A673 (cell line): ENCODE measurements around the gene TRIM38. TPM values are rescaled to one million over a fixed set of nuclear protein-coding genes. Genes with fewer than 3 reads are reported as not detected.
"Not testable (repeated sequence)": the region's sequence is repeated elsewhere in the genome, so short reads cannot be mapped to it uniquely, and the experiment has no call there.

Source experiments
- BruUV-seq: library from RNA; stranded (reverse); fragments of 400-500 nt; replicated peaks from 2 replicates; lab custom pipeline; 2021; lab: Mats Ljungman, UMichigan
- CTCF ChIA-PET: fragments of 300-600 bp; sonication (Branson Sonifier 250); formaldehyde crosslinking; loops from one replicate; lab custom pipeline; 2022; ENCODE audit warnings: antibody characterized with exemption; lab: Charles Lee
- POLR2A ChIA-PET: fragments of 300-600 bp; sonication (Branson Sonifier 250); formaldehyde crosslinking; loops from one replicate; lab custom pipeline; 2022; ENCODE audit warnings: antibody characterized with exemption; ENCODE audit not compliant: low non-redundant PET; lab: Charles Lee
- DNase-seq: peaks from one replicate; pipeline ENCODE4 v3.0.0-alpha.2; 2015; ENCODE audit warnings: low spot score
- H3K27ac ChIP-seq: fragments of 200-600 bp; sonication (generic); 2 replicates; pipeline ENCODE4 v1.5.1; 2016; ENCODE audit warnings: mixed run types, low read depth, mild to moderate bottlenecking, mixed read lengths, antibody characterized with exemption, low read length; ENCODE audit not compliant: poor library complexity, severe bottlenecking
- H3K27me3 ChIP-seq: fragments of 200-600 bp; sonication (generic); replicated peaks from 2 replicates; pipeline ENCODE4 v1.6.1; 2017; ENCODE audit warnings: mixed run types, low read depth, mild to moderate bottlenecking, mixed read lengths, antibody characterized with exemption, low read length; ENCODE audit not compliant: insufficient read depth, poor library complexity
- H3K36me3 ChIP-seq: fragments of 200-600 bp; sonication (generic); 2 replicates; pipeline ENCODE4 v1.6.1; 2016; ENCODE audit warnings: mixed run types, mild to moderate bottlenecking, mixed read lengths, antibody characterized with exemption, low read length; ENCODE audit not compliant: insufficient read depth, poor library complexity, severe bottlenecking
- H3K4me1 ChIP-seq: fragments of 200-600 bp; sonication (generic); 2 replicates; pipeline ENCODE4 v1.6.1; 2017; ENCODE audit warnings: mixed run types, mild to moderate bottlenecking, mixed read lengths, antibody characterized with exemption, low read length; ENCODE audit not compliant: insufficient read depth, poor library complexity, severe bottlenecking
- H3K4me3 ChIP-seq: fragments of 200-600 bp; sonication (generic); 2 replicates; pipeline ENCODE4 v1.5.1; 2016; ENCODE audit warnings: low read depth, mixed run types, mild to moderate bottlenecking, mixed read lengths, low read length; ENCODE audit not compliant: poor library complexity, severe bottlenecking
- H3K9me3 ChIP-seq: fragments of 200-600 bp; sonication (generic); 2 replicates; pipeline ENCODE4 v1.6.1; 2016; ENCODE audit warnings: mixed run types, low read depth, mild to moderate bottlenecking, mixed read lengths, antibody characterized with exemption, low read length; ENCODE audit not compliant: poor library complexity, severe bottlenecking
- CTCF ChIP-seq: fragments of 300-800, 200-600 bp; sonication (generic); conservative IDR thresholded peaks from 2 replicates; pipeline ENCODE4 v1.5.1; 2017; ENCODE audit warnings: low read depth, mild to moderate bottlenecking, antibody characterized with exemption, low read length, moderate library complexity, mixed read lengths
- EZH2 ChIP-seq: fragments of 200-600 bp; sonication (generic); IDR thresholded peaks from 2 replicates; pipeline ENCODE4 v1.6.1; 2017; ENCODE audit warnings: borderline replicate concordance, low read depth, mild to moderate bottlenecking, mixed read lengths, antibody characterized with exemption, low read length; ENCODE audit not compliant: poor library complexity, severe bottlenecking
- intact Hi-C: fragments of 100-400 bp; cut with micrococcal nuclease; formaldehyde crosslinking; loops from one replicate; pipeline ENCODE4 v1.10.0; 2022; ENCODE audit not compliant: unreplicated experiment
- total RNA-seq: library from RNA; stranded (reverse); gene quantifications from 2 replicates; pipeline ENCODE4 v1.2.3, GENCODE V29; 2021

Gene TRIM38
- total RNA-seq, 1 experiment from 2014 or later: 9.7 TPM

GRCh38 chr6:26008470-26008869, 45.9 kb downstream of the TRIM38 start:
- ChIA-PET CTCF (no interaction called here), POLR2A (no interaction called here)
- no peaks in the 10 kb centered on the region for H3K27me3 ChIP-seq
- H3K4me1 ChIP-seq: peaks cover 6% of the 10 kb centered on the region
- no peak for TF ChIP-seq CTCF
- no peak for TF ChIP-seq EZH2
- intact Hi-C loops: no loop called here
- no TSS peak for BruUV-seq
- no peak overlapping the region for H3K4me3 ChIP-seq
- H3K9me3 ChIP-seq: no peaks in the 10 kb centered on the region
- DNase-seq: no peak
- H3K36me3 ChIP-seq: no peaks in the 10 kb centered on the region
- no peak overlapping the region for H3K27ac ChIP-seq

DNA sequence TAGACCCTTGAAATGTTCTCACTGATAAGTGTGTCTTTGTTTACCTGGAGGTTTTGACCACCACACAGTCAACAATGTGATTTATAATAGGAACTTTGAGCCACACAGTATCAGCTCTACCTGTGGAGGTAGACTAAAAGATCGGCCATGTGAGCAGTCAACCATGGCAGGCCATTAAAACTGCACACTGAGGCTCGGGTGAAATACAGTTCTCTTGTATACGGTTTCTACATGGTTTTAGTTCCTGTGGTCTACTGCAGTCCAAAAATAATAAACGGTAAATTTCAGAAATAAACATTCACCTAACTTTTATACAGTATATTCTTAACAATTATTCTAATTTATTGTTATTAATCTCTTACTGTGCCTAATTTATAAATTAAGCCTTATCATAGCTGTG, 47.2 kb downstream of the TRIM38 start:
- DNase-seq: no peak
- Histone ChIP-seq H3K27ac (no peak overlapping the region), H3K36me3 (no peaks in the 10 kb centered on the region), H3K27me3 (no peaks in the 10 kb centered on the region), H3K4me1 (peaks cover 6% of the 10 kb centered on the region), H3K9me3 (no peaks in the 10 kb centered on the region), H3K4me3 (no peak overlapping the region)
- no peak for TF ChIP-seq EZH2
- TF ChIP-seq CTCF: no peak
- ChIA-PET CTCF (no interaction called here), POLR2A (no interaction called here)
- intact Hi-C loops: no loop called here
- BruUV-seq: no TSS peak

DNA sequence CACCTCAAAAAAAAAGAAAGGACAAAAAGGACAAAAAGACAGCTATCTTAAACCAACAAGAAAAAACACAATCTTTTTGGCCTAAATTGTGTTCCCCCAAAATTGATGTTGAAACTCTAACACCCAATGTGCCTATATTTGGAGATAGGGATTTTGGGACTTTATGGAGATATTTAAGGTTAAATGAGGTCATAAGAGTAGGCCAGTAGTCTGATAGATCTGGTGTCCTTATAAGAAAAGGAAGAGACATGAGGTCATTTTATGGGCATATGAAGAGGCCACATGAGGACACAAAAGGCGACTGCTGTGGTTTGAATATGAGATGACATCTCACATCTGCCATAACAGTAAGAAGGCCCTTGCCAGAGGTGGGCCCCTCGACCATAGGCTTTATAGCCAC, 49.5 kb downstream of the TRIM38 start:
- no peak overlapping the region for H3K4me3 ChIP-seq
- H3K4me1 ChIP-seq: peaks cover 13% of the 10 kb centered on the region
- POLR2A ChIA-PET: no interaction called here
- H3K27ac ChIP-seq: no peak overlapping the region
- TF ChIP-seq EZH2 (no peak), CTCF (no peak)
- no peaks in the 10 kb centered on the region for H3K27me3 ChIP-seq
- intact Hi-C loops: no loop called here
- no TSS peak for BruUV-seq
- H3K36me3 ChIP-seq: no peaks in the 10 kb centered on the region
- no peak for DNase-seq
- CTCF ChIA-PET: no interaction called here
- H3K9me3 ChIP-seq: no peaks in the 10 kb centered on the region

DNA sequence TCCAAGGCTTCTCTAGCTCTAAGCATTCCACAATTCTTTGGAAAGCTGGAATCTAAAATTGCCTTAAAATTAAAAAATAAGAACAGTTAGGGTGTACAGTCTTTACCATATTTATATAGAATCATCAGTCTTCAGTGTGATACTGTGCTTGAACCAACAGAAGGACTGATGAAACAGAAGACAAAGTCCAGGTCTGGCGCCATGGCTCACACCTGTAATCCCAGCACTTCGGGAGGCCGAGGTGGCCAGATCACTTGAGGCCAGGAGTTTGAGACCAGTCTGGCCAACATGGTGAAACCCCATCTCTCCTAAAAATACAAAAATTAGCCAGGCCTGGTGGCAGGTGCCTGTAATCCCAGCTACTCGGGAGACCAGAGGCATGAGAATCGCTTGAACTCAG, 51.8 kb downstream of the TRIM38 start:
- H3K27ac ChIP-seq, CTCF ChIA-PET, H3K36me3 ChIP-seq, POLR2A ChIA-PET, H3K4me3 ChIP-seq, H3K9me3 ChIP-seq, H3K27me3 ChIP-seq, DNase-seq, BruUV-seq, H3K4me1 ChIP-seq, intact Hi-C loops: not testable (repeated sequence)
